ENCODE results near the gene SP100.

The SP100 gene

GRCh38 chr2:230444832-230445231, 28.8 kb downstream of the SP100 start:
- Histone ChIP-seq H3K36me3 (ENCODE audit: control insufficient read depth, insufficient read depth, low read length, severe bottlenecking) (peaks cover 61% of the 10 kb centered on the region), H3K4me3 (ENCODE audit: low read length) (no peak overlapping the region), H3K9ac (ENCODE audit: low read length) (no peak overlapping the region), H3K9me3 (ENCODE audit: control insufficient read depth, low read length) (no peaks in the 10 kb centered on the region), H3K4me1 (ENCODE audit: control insufficient read depth, insufficient read depth, low read length) (peaks cover 31% of the 10 kb centered on the region), H3K27me3 (replicated peaks; ENCODE audit: control insufficient read depth, insufficient read depth, low read length) (no peaks in the 10 kb centered on the region)
- DNase-seq (ENCODE audit: low read depth) = no peak

GRCh38 chr2:230447036-230447435, 31.0 kb downstream of the SP100 start:
- no peak overlapping the region for H3K9ac ChIP-seq (ENCODE audit: low read length)
- H3K9me3 ChIP-seq (ENCODE audit: control insufficient read depth, low read length) = no peaks in the 10 kb centered on the region
- peaks cover 14% of the 10 kb centered on the region for H3K4me1 ChIP-seq (ENCODE audit: control insufficient read depth, insufficient read depth, low read length)
- no peak for DNase-seq (ENCODE audit: low read depth)
- H3K36me3 ChIP-seq (ENCODE audit: control insufficient read depth, insufficient read depth, low read length, severe bottlenecking) = peaks cover 83% of the 10 kb centered on the region
- H3K4me3 ChIP-seq (ENCODE audit: low read length) = no peak overlapping the region
- no peaks in the 10 kb centered on the region for H3K27me3 ChIP-seq (replicated peaks; ENCODE audit: control insufficient read depth, insufficient read depth, low read length)

GRCh38 chr2:230447455-230448451, 31.8 kb downstream of the SP100 start:
- Histone ChIP-seq H3K27me3 (replicated peaks; ENCODE audit: control insufficient read depth, insufficient read depth, low read length) (no peaks in the 10 kb centered on the region), H3K9me3 (ENCODE audit: control insufficient read depth, low read length) (no peaks in the 10 kb centered on the region), H3K4me1 (ENCODE audit: control insufficient read depth, insufficient read depth, low read length) (peaks cover 6% of the 10 kb centered on the region), H3K4me3 (ENCODE audit: low read length) (no peak overlapping the region), H3K36me3 (ENCODE audit: control insufficient read depth, insufficient read depth, low read length, severe bottlenecking) (peaks cover 89% of the 10 kb centered on the region), H3K9ac (ENCODE audit: low read length) (no peak overlapping the region)
- no peak for DNase-seq (ENCODE audit: low read depth)

DNA sequence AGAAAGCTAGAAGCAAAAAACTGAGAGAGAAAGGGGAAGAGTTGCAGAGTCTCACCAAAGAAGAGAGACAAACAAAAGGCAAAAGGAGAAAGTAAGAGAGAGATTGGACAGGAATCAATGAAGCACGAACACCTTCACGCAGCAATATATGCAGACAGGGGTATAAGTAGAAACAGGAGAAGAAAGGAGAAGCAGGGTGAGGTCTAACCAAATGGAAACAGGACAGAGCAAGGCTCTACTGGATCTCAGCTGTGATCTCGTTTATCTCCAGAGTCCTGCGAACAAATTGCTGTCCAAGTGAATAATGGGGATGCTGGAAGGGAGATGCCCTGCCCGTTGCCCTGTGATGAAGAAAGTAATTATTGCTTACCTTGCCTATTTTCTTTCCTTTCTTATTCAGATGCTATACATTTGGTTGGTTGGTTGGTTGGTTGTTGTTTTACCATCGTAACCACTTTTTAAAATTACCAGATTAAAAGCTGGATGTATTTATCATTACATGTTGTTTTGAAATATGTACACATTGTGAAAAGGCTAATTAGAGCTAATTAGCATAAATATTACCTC, 34.0 kb downstream of the SP100 start:
- H3K4me1 ChIP-seq (ENCODE audit: control insufficient read depth, insufficient read depth, low read length) = no peaks in the 10 kb centered on the region
- no peak overlapping the region for H3K4me3 ChIP-seq (ENCODE audit: low read length)
- no peak overlapping the region for H3K9ac ChIP-seq (ENCODE audit: low read length)
- no peaks in the 10 kb centered on the region for H3K9me3 ChIP-seq (ENCODE audit: control insufficient read depth, low read length)
- no peak for DNase-seq (ENCODE audit: low read depth)
- peaks cover 94% of the 10 kb centered on the region for H3K36me3 ChIP-seq (ENCODE audit: control insufficient read depth, insufficient read depth, low read length, severe bottlenecking)
- no peaks in the 10 kb centered on the region for H3K27me3 ChIP-seq (replicated peaks; ENCODE audit: control insufficient read depth, insufficient read depth, low read length)

GRCh38 chr2:230453006-230453405, 37.0 kb downstream of the SP100 start:
- Histone ChIP-seq H3K9ac (ENCODE audit: low read length) (no peak overlapping the region), H3K27me3 (replicated peaks; ENCODE audit: control insufficient read depth, insufficient read depth, low read length) (no peaks in the 10 kb centered on the region), H3K4me3 (ENCODE audit: low read length) (no peak overlapping the region), H3K9me3 (ENCODE audit: control insufficient read depth, low read length) (peaks cover 12% of the 10 kb centered on the region), H3K36me3 (ENCODE audit: control insufficient read depth, insufficient read depth, low read length, severe bottlenecking) (peaks cover 92% of the 10 kb centered on the region), H3K4me1 (ENCODE audit: control insufficient read depth, insufficient read depth, low read length) (no peaks in the 10 kb centered on the region)
- DNase-seq (ENCODE audit: low read depth) = no peak

GRCh38 chr2:230455005-230455684, 39.1 kb downstream of the SP100 start:
- no peak overlapping the region for H3K4me3 ChIP-seq (ENCODE audit: low read length)
- H3K9ac ChIP-seq (ENCODE audit: low read length) = no peak overlapping the region
- no peak for DNase-seq (ENCODE audit: low read depth)
- peaks cover 92% of the 10 kb centered on the region for H3K36me3 ChIP-seq (ENCODE audit: control insufficient read depth, insufficient read depth, low read length, severe bottlenecking)
- no peaks in the 10 kb centered on the region for H3K27me3 ChIP-seq (replicated peaks; ENCODE audit: control insufficient read depth, insufficient read depth, low read length)
- H3K9me3 ChIP-seq (ENCODE audit: control insufficient read depth, low read length) = peaks cover 12% of the 10 kb centered on the region
- no peaks in the 10 kb centered on the region for H3K4me1 ChIP-seq (ENCODE audit: control insufficient read depth, insufficient read depth, low read length)

GRCh38 chr2:230457073-230457768, 41.2 kb downstream of the SP100 start:
- no peak for DNase-seq (ENCODE audit: low read depth)

DNA sequence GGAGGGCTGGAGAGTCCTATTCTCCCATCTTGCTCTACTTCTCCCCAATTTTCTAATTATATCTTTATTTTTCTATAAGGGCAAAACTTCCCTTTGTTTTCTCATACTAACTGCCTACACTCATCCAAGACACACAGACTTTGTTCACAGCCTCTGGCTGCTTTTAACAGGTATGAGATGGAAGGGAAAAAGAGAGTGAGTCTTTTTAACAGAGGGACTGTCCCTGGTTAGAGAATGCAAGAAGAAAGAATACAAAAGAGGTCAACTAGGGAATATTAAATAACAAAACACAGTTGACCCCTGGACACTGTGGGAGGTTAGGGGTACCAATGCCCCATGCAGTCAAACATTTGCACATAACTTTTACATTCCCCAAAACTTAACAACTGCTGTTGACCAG, 41.8 kb downstream of the SP100 start:
- H3K4me1 ChIP-seq (ENCODE audit: control insufficient read depth, insufficient read depth, low read length) = no peaks in the 10 kb centered on the region
- H3K27me3 ChIP-seq (replicated peaks; ENCODE audit: control insufficient read depth, insufficient read depth, low read length) = no peaks in the 10 kb centered on the region
- H3K9me3 ChIP-seq (ENCODE audit: control insufficient read depth, low read length) = peaks cover 12% of the 10 kb centered on the region
- no peak overlapping the region for H3K9ac ChIP-seq (ENCODE audit: low read length)
- no peak for DNase-seq (ENCODE audit: low read depth)
- no peak overlapping the region for H3K4me3 ChIP-seq (ENCODE audit: low read length)
- H3K36me3 ChIP-seq (ENCODE audit: control insufficient read depth, insufficient read depth, low read length, severe bottlenecking) = peaks cover 86% of the 10 kb centered on the region

More at GRCh38 chr2:230457073-230457768, 41.2 kb downstream of the SP100 start:
- H3K4me3 ChIP-seq (ENCODE audit: low read length) = no peak overlapping the region
- peaks cover 12% of the 10 kb centered on the region for H3K9me3 ChIP-seq (ENCODE audit: control insufficient read depth, low read length)
- peaks cover 85% of the 10 kb centered on the region for H3K36me3 ChIP-seq (ENCODE audit: control insufficient read depth, insufficient read depth, low read length, severe bottlenecking)
- no peak overlapping the region for H3K9ac ChIP-seq (ENCODE audit: low read length)
- H3K27me3 ChIP-seq (replicated peaks; ENCODE audit: control insufficient read depth, insufficient read depth, low read length) = no peaks in the 10 kb centered on the region
- no peaks in the 10 kb centered on the region for H3K4me1 ChIP-seq (ENCODE audit: control insufficient read depth, insufficient read depth, low read length)

DNA sequence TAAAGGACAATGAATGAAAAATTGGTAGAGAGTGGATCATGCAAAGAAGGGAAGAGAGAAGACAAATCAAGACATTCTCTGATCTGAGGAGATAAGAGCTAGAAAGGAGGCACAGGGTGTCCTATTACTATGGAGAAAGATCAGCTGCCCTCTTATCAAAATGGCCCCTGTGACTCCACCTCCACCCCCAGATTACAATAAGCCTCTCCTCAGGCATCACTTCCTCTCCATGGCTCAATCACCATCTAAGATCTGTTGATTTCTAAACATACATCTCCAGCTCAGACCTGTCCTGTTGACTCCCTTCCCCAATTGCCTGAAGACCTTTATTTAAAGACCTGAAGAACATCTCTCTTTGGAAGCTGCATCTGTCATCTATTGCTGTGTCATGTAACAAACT, 43.2 kb downstream of the SP100 start:
- no peak for DNase-seq (ENCODE audit: low read depth)
- Histone ChIP-seq H3K4me1 (ENCODE audit: control insufficient read depth, insufficient read depth, low read length) (no peaks in the 10 kb centered on the region), H3K9me3 (ENCODE audit: control insufficient read depth, low read length) (peaks cover 12% of the 10 kb centered on the region), H3K36me3 (ENCODE audit: control insufficient read depth, insufficient read depth, low read length, severe bottlenecking) (peaks cover 87% of the 10 kb centered on the region), H3K4me3 (ENCODE audit: low read length) (no peak overlapping the region), H3K27me3 (replicated peaks; ENCODE audit: control insufficient read depth, insufficient read depth, low read length) (no peaks in the 10 kb centered on the region), H3K9ac (ENCODE audit: low read length) (no peak overlapping the region)

DNA sequence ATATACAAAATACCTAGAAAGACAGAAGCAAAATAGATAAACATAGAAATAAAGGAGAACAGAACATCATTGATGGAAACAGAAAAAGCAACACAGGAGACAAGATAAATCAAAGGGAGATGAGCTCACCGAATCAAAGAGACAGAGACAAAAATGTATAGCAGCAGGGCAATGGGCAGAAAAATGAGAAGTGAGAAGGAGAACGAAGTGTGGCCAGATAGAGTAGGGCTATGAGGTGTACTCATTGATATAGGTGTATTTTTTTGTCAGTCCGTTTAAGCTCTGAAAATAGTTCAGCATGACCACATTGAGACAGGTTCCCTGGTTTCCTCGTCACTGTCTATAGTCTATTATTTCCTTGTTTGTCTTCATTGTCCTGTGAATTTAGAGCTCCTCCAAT, 55.1 kb downstream of the SP100 start:
- DNase-seq (ENCODE audit: low read depth) = no peak
- H3K27me3 ChIP-seq (replicated peaks; ENCODE audit: control insufficient read depth, insufficient read depth, low read length) = no peaks in the 10 kb centered on the region
- H3K36me3 ChIP-seq (ENCODE audit: control insufficient read depth, insufficient read depth, low read length, severe bottlenecking) = peaks cover 65% of the 10 kb centered on the region
- no peak overlapping the region for H3K9ac ChIP-seq (ENCODE audit: low read length)
- H3K4me1 ChIP-seq (ENCODE audit: control insufficient read depth, insufficient read depth, low read length) = peaks cover 6% of the 10 kb centered on the region
- no peak overlapping the region for H3K4me3 ChIP-seq (ENCODE audit: low read length)
- peaks cover 11% of the 10 kb centered on the region for H3K9me3 ChIP-seq (ENCODE audit: control insufficient read depth, low read length)

- no peaks in the 10 kb centered on the region for H3K27me3 ChIP-seq (replicated peaks; ENCODE audit: control insufficient read depth, insufficient read depth, low read length)
- peaks cover 61% of the 10 kb centered on the region for H3K36me3 ChIP-seq (ENCODE audit: control insufficient read depth, insufficient read depth, low read length, severe bottlenecking)
- no peak overlapping the region for H3K4me3 ChIP-seq (ENCODE audit: low read length)
- no peak overlapping the region for H3K9ac ChIP-seq (ENCODE audit: low read length)
- H3K4me1 ChIP-seq (ENCODE audit: control insufficient read depth, insufficient read depth, low read length) = peaks cover 6% of the 10 kb centered on the region
- DNase-seq (ENCODE audit: low read depth) = peak; percentile 38
- H3K9me3 ChIP-seq (ENCODE audit: control insufficient read depth, low read length) = peaks cover 11% of the 10 kb centered on the region
These were observed 56.6 kb downstream of the SP100 start for GRCh38 chr2:230472621-230473018.
